Astrocyte of the spinal cord (primary cell): ENCODE results near the gene SNTG2.

ENCODE experiments used
- DNase-seq: peaks from one replicate; pipeline ENCODE4 v3.0.0; 2011; ENCODE audit warnings: low read depth, low spot score
- H3K4me3 ChIP-seq: 2 replicates; pipeline ENCODE4 v1.5.1; 2011; ENCODE audit warnings: low read depth, mild to moderate bottlenecking, low read length, moderate library complexity
- in situ Hi-C: cut with HindIII; loops from 2 replicates; pipeline ENCODE4 v1.10.0; 2017; ENCODE audit warnings: low sequenced_read_pairs
- TF ChIP-seq, protein P1 (sequence below): IDR thresholded peaks from 2 replicates; pipeline ENCODE4 v1.5.1; 2012; ENCODE audit warnings: low read depth, mild to moderate bottlenecking, low read length, inconsistent platforms

The SNTG2 gene

GRCh38 chr2:1234731-1235308, 284.2 kb downstream of the SNTG2 start:
- peak; percentile 85 for DNase-seq
- no peak overlapping the region for H3K4me3 ChIP-seq
- in situ Hi-C loops: no loop called here
- TF ChIP-seq, protein P1, sequence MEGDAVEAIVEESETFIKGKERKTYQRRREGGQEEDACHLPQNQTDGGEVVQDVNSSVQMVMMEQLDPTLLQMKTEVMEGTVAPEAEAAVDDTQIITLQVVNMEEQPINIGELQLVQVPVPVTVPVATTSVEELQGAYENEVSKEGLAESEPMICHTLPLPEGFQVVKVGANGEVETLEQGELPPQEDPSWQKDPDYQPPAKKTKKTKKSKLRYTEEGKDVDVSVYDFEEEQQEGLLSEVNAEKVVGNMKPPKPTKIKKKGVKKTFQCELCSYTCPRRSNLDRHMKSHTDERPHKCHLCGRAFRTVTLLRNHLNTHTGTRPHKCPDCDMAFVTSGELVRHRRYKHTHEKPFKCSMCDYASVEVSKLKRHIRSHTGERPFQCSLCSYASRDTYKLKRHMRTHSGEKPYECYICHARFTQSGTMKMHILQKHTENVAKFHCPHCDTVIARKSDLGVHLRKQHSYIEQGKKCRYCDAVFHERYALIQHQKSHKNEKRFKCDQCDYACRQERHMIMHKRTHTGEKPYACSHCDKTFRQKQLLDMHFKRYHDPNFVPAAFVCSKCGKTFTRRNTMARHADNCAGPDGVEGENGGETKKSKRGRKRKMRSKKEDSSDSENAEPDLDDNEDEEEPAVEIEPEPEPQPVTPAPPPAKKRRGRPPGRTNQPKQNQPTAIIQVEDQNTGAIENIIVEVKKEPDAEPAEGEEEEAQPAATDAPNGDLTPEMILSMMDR: no peak

DNA sequence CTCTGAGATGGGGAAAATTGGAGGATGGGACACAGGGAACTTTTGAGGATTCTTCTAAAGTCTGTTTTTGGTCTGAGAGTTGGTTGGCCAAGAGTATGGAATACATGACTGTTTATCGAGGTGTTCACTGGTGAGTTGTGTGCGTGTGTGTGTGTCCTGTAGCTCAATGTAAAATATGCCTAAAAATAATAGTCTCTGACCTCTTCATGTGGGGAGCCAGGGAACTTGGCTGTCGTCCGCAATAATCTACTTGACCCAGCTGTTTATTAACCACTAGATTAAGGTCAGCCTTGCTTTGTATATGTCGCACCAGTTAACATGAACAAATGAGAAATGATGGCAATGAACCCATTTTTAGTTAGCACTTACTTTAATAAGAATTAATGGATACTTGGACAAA, 285.2 kb downstream of the SNTG2 start:
- peak; percentile 13 for DNase-seq
- in situ Hi-C loops: no loop called here
- TF ChIP-seq, protein P1: no peak
- no peak overlapping the region for H3K4me3 ChIP-seq

DNA sequence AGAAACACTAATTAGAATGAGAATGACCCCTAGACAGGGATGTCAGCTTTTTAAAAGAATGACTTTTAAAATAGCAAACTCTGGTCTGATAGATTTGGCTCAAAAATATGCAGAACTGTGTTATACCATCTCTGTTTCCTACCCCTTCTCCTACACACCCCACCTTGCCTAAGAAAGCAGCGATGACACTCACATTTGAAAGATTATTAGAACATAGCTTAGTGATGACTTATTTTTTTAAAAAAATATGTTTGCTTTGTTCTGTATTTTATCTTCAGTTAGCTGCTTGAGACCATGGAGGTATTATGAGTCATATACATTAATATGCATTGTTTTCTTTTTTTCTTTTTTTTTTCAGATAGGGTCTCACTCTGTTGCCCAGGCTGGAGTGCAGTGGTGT, 286.0 kb downstream of the SNTG2 start:
- TF ChIP-seq, protein P1: no peak
- in situ Hi-C loops: no loop called here
- no peak overlapping the region for H3K4me3 ChIP-seq
- DNase-seq: peak; percentile 64

GRCh38 chr2:1237783-1238182, 287.1 kb downstream of the SNTG2 start:
- in situ Hi-C loops: no loop called here
- no peak overlapping the region for H3K4me3 ChIP-seq
- DNase-seq: no peak
- TF ChIP-seq, protein P1: no peak

DNA sequence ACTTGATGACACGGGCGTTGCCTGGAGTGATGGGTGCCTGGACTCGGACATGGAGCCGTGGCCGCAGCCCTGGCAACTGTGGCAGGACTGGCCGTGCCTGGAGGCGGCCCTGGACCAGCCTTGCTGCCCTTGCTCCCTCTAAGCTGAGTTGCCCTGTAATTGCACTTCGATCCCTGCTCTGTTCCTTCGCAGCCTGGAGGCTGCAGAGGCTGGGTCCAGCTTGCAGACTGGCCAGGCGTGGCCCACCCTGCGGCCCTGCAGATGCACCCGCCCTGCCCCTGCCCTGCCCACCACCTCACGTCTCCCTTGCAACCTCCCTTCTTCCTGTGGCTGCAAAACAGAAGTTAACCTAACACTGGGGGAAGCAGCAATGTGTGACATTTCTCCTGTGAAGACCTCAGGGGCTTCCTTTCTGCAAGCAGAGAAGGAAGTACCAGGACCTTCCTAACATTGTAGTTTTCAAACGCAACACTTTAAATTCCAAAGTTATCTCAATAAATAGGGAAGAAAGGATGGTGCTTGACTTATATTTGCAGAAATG, 288.0 kb downstream of the SNTG2 start:
- TF ChIP-seq, protein P1: no peak
- in situ Hi-C loops: no loop called here
- no peak for DNase-seq
- H3K4me3 ChIP-seq: no peak overlapping the region

- TF ChIP-seq, protein P1: no peak
- no peak for DNase-seq
- in situ Hi-C loops: no loop called here
- no peak overlapping the region for H3K4me3 ChIP-seq
Observed at GRCh38 chr2:1245193-1245592, 294.5 kb downstream of the SNTG2 start.
